Nephron progenitor cell (in vitro differentiated cells): Measurements from ENCODE around the gene PLSCR1.
A peak's percentile ranks its signal among the peaks of the same experiment; 100 is the strongest.

Source experiments
- DNase-seq: peaks from one replicate; pipeline ENCODE4 v3.0.0; 2021
- H3K27ac Mint-ChIP-seq: 2 replicates; pipeline ENCODE4 v1.8.0; 2021; ENCODE audit warnings: mild to moderate bottlenecking, moderate library complexity, mixed read lengths
- H3K27me3 Mint-ChIP-seq: 2 replicates; pipeline ENCODE4 v1.8.0; 2021; ENCODE audit warnings: mild to moderate bottlenecking, low read depth, mixed read lengths; ENCODE audit not compliant: poor library complexity
- H3K36me3 Mint-ChIP-seq: 2 replicates; pipeline ENCODE4 v1.8.0; 2021; ENCODE audit warnings: low read depth, mixed read lengths
- H3K4me1 Mint-ChIP-seq: 2 replicates; pipeline ENCODE4 v1.8.0; 2021; ENCODE audit warnings: mixed read lengths
- H3K4me3 Mint-ChIP-seq: 2 replicates; pipeline ENCODE4 v1.8.0; 2021; ENCODE audit warnings: mild to moderate bottlenecking, moderate library complexity, mixed read lengths
- H3K9me3 Mint-ChIP-seq: 2 replicates; pipeline ENCODE4 v1.8.0; 2021; ENCODE audit warnings: mild to moderate bottlenecking, moderate library complexity, mixed read lengths
- CTCF ChIP-seq: fragments of 200-600 bp; sonication (generic); IDR thresholded peaks from 2 replicates; pipeline ENCODE4 v1.5.0; 2021; ENCODE audit warnings: antibody characterized with exemption

PLSCR1 gene

GRCh38 chr3:146544002-146544928 lies at the start of gene PLSCR1:
Gene PLSCR1, minus strand, starts transcription at chr3:146544607. Its CDS starts 8,055 bp downstream, at chr3:146536552.
- peak within 1 kb of the TSS; percentile 92 for H3K4me3 Mint-ChIP-seq

GRCh38 chr3:146593776-146594175 lies 49.4 kb upstream of the PLSCR1 start:
- Mint-ChIP-seq H3K4me1 (peaks cover 21% of the 10 kb centered on the region), H3K4me3 (no peak overlapping the region), H3K36me3 (no peaks in the 10 kb centered on the region), H3K27me3 (no peaks in the 10 kb centered on the region), H3K27ac (no peak overlapping the region), H3K9me3 (no peaks in the 10 kb centered on the region)
- DNase-seq, result no peak
- TF ChIP-seq CTCF, result no peak

More at GRCh38 chr3:146544002-146544928, at the start of gene PLSCR1:
- H3K27ac Mint-ChIP-seq, result peak within 1 kb of the TSS; percentile 83
- DNase-seq, result peak; percentile 78
- H3K36me3 Mint-ChIP-seq, result peaks cover 31% of the 10 kb centered on the region
- peaks cover 15% of the 10 kb centered on the region for H3K4me1 Mint-ChIP-seq
- H3K9me3 Mint-ChIP-seq, result peaks cover 6% of the 10 kb centered on the region
- H3K27me3 Mint-ChIP-seq, result no peaks in the 10 kb centered on the region
- no peak for TF ChIP-seq CTCF

GRCh38 chr3:146590521-146590920 lies 46.1 kb upstream of the PLSCR1 start:
- Mint-ChIP-seq H3K4me3 (no peak overlapping the region), H3K4me1 (peaks cover 6% of the 10 kb centered on the region), H3K36me3 (no peaks in the 10 kb centered on the region), H3K9me3 (no peaks in the 10 kb centered on the region), H3K27ac (no peak overlapping the region), H3K27me3 (no peaks in the 10 kb centered on the region)
- DNase-seq, result no peak
- no peak for TF ChIP-seq CTCF

- no peak overlapping the region for H3K4me3 Mint-ChIP-seq
- no peaks in the 10 kb centered on the region for H3K36me3 Mint-ChIP-seq
- no peak overlapping the region for H3K27ac Mint-ChIP-seq
- peak; percentile 57 for TF ChIP-seq CTCF
- no peaks in the 10 kb centered on the region for H3K9me3 Mint-ChIP-seq
- H3K4me1 Mint-ChIP-seq, result peaks cover 6% of the 10 kb centered on the region
- H3K27me3 Mint-ChIP-seq, result no peaks in the 10 kb centered on the region
- peak; percentile 12 for DNase-seq
Measured at GRCh38 chr3:146589899-146590508, 45.6 kb upstream of the PLSCR1 start.

DNA sequence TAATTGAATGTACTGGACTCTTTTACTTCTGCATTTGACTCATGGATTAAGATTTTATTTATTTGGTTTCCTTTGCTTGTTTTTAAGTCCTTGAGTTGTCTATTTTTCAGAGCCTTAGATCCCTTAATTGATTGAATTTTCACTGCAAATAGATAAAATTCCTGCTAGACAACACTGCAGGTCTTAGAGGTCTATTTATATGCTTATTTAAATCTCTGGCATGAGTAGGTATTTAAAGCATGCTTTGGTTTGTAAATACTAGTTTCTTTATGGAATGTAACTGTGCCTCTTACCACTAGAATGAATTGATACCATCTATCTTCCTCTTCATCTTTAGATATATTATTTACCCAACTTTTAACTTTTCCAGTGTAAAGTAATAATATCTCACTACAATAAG lies 40.7 kb upstream of the PLSCR1 start:
- no peak overlapping the region for H3K4me3 Mint-ChIP-seq
- no peak overlapping the region for H3K27ac Mint-ChIP-seq
- no peak for TF ChIP-seq CTCF
- H3K4me1 Mint-ChIP-seq, result peaks cover under 1% of the 10 kb centered on the region
- peaks cover 15% of the 10 kb centered on the region for H3K9me3 Mint-ChIP-seq
- no peaks in the 10 kb centered on the region for H3K27me3 Mint-ChIP-seq
- H3K36me3 Mint-ChIP-seq, result peaks cover 6% of the 10 kb centered on the region
- no peak for DNase-seq
